ENCODE measurements around the gene ITGA1.
"Not testable (repeated sequence)": the region's sequence is repeated elsewhere in the genome, so short reads cannot be mapped to it uniquely, and the experiment has no call there.

ITGA1 gene

GRCh38 chr5:52801329-52801728 is 13.6 kb downstream of the ITGA1 start:
- no peak for DNase-seq (ENCODE audit: low spot score)

- no peak for DNase-seq (ENCODE audit: low spot score)
Measured at GRCh38 chr5:52802272-52802973, 14.7 kb downstream of the ITGA1 start.

- DNase-seq (ENCODE audit: low spot score), result no peak
Measured at GRCh38 chr5:52802974-52803336, 15.2 kb downstream of the ITGA1 start.

GRCh38 chr5:52804387-52804791 is 16.7 kb downstream of the ITGA1 start:
- no peak for DNase-seq (ENCODE audit: low spot score)

- no peak for DNase-seq (ENCODE audit: low spot score)
Measured at GRCh38 chr5:52804981-52805380, 17.3 kb downstream of the ITGA1 start.

GRCh38 chr5:52805615-52806014 is 17.9 kb downstream of the ITGA1 start:
- no peak for DNase-seq (ENCODE audit: low spot score)

- no peak for DNase-seq (ENCODE audit: low spot score)
Measured at GRCh38 chr5:52807037-52807436, 19.3 kb downstream of the ITGA1 start.

GRCh38 chr5:52807723-52808122 is 20.0 kb downstream of the ITGA1 start:
- no peak for DNase-seq (ENCODE audit: low spot score)

- DNase-seq (ENCODE audit: low spot score), result no peak
Measured at GRCh38 chr5:52808316-52808901, 20.7 kb downstream of the ITGA1 start.

GRCh38 chr5:52809884-52810283 is 22.2 kb downstream of the ITGA1 start:
- no peak for DNase-seq (ENCODE audit: low spot score)

- DNase-seq (ENCODE audit: low spot score), result no peak
Measured at GRCh38 chr5:52810426-52810825, 22.7 kb downstream of the ITGA1 start.

- no peak for DNase-seq (ENCODE audit: low spot score)
Measured at GRCh38 chr5:52811067-52811749, 23.5 kb downstream of the ITGA1 start.

GRCh38 chr5:52814352-52815148 is 26.8 kb downstream of the ITGA1 start:
- DNase-seq (ENCODE audit: low spot score), result no peak

GRCh38 chr5:52817818-52818217 is 30.1 kb downstream of the ITGA1 start:
- no peak for DNase-seq (ENCODE audit: low spot score)

- DNase-seq (ENCODE audit: low spot score), result no peak
Measured at GRCh38 chr5:52818360-52818759, 30.6 kb downstream of the ITGA1 start.

- not testable (repeated sequence) for DNase-seq (ENCODE audit: low spot score)
Measured at GRCh38 chr5:52818807-52819206, 31.1 kb downstream of the ITGA1 start.

- no peak for DNase-seq (ENCODE audit: low spot score)
Measured at GRCh38 chr5:52821901-52822300, 34.2 kb downstream of the ITGA1 start.

GRCh38 chr5:52822437-52822836 is 34.7 kb downstream of the ITGA1 start:
- DNase-seq (ENCODE audit: low spot score), result no peak

- no peak for DNase-seq (ENCODE audit: low spot score)
Measured at GRCh38 chr5:52824827-52825226, 37.1 kb downstream of the ITGA1 start.

- no peak for DNase-seq (ENCODE audit: low spot score)
Measured at GRCh38 chr5:52825826-52826225, 38.1 kb downstream of the ITGA1 start.

- DNase-seq (ENCODE audit: low spot score), result no peak
Measured at GRCh38 chr5:52827815-52828214, 40.1 kb downstream of the ITGA1 start.

- no peak for DNase-seq (ENCODE audit: low spot score)
Measured at GRCh38 chr5:52829664-52830063, 41.9 kb downstream of the ITGA1 start.

- no peak for DNase-seq (ENCODE audit: low spot score)
Measured at GRCh38 chr5:52830650-52831049, 42.9 kb downstream of the ITGA1 start.

Measured in CD4-positive, alpha-beta T cell treated with Interleukin-15 for 4 hours (primary cell).